ENCODE data around the gene EHD1. TPM values are rescaled to one million over a fixed set of nuclear protein-coding genes. Genes with fewer than 3 reads are reported as not detected.

The EHD1 gene
- total RNA-seq, 4 donors from 2014 or later, result 37.2 to 108 (median 46.4) TPM

- TF ChIP-seq CTCF (IDR thresholded peaks at IDR 0.05; ENCODE audit: low read depth), result no peak
Observed at GRCh38 chr11:64803846-64804345, 74.5 kb downstream of the EHD1 start.

GRCh38 chr11:64803158-64803845 is 75.1 kb downstream of the EHD1 start, which contains the start of gene MAP4K2:
MAP4K2 (minus strand) TSS chr11:64803214; CDS start chr11:64803149, 65 bp downstream.
- no peak for TF ChIP-seq CTCF (IDR thresholded peaks at IDR 0.05; ENCODE audit: low read depth)

GRCh38 chr11:64802370-64803157 is 75.9 kb downstream of the EHD1 start:
- TF ChIP-seq CTCF (IDR thresholded peaks at IDR 0.05; ENCODE audit: low read depth), result no peak

Small RNAs within 50 kb of the gene (small RNA-seq; reads per million reads assigned to genes)
- gene MIR6749 (0.61 reads per million), gene MIR6750 (not detected)

Other genes starting within 250 kb of the EHD1 start
- gene NRXN2, start 155.4 kb downstream of the EHD1 start, total RNA-seq, result 1 to 10 TPM in 3 of 4 donors, under 1 TPM in 1; 0.16 to 7.0 (median 2.9) TPM
- gene RASGRP2, start 134.5 kb downstream of the EHD1 start, total RNA-seq, result 10 to 100 TPM in 3 of 4 donors, 1 to 10 TPM in 1; 6.8 to 47.5 (median 14.6) TPM
- 10 to 100 TPM in 1 of 4 donors, 1 to 10 TPM in 2, under 1 TPM in 1; 0.51 to 63.7 (median 4.4) TPM for gene PYGM, start 118.6 kb downstream of the EHD1 start, total RNA-seq
- 100 to 1,000 TPM; 215 to 388 (median 273) TPM for gene SF1, start 100.1 kb downstream of the EHD1 start, total RNA-seq
- gene MAP4K2, start 75.4 kb downstream of the EHD1 start, total RNA-seq, result 10 to 100 TPM in 2 of 4 donors, 1 to 10 TPM in 2; 5.9 to 14.3 (median 9.1) TPM
- gene MEN1, start 68.1 kb downstream of the EHD1 start, total RNA-seq, result 10 to 100 TPM in 3 of 4 donors, 1 to 10 TPM in 1; 8.6 to 15.8 (median 13.4) TPM
- gene CDC42BPG, start 34.0 kb downstream of the EHD1 start, total RNA-seq, result under 1 TPM in 3 of 4 donors, not detected in 1; 0.17 to 0.38 (median 0.22) TPM
- gene ATG2A, start 38.6 kb upstream of the EHD1 start, total RNA-seq, result 10 to 100 TPM; 12.4 to 47.7 (median 22.2) TPM
- 10 to 100 TPM in 2 of 4 donors, 1 to 10 TPM in 2; 8.8 to 19.8 (median 14.3) TPM for gene PPP2R5B, start 46.1 kb upstream of the EHD1 start, total RNA-seq
- not detected for gene GPHA2, start 57.3 kb upstream of the EHD1 start, total RNA-seq
- gene MAJIN, start 93.5 kb upstream of the EHD1 start, total RNA-seq, result not detected
- gene BATF2, start 118.3 kb upstream of the EHD1 start, total RNA-seq, result 1 to 10 TPM in 2 of 4 donors, under 1 TPM in 1, not detected in 1; 0.68 to 1.9 (median 1.3) TPM
- gene ARL2, start 135.5 kb upstream of the EHD1 start, total RNA-seq, result 100 to 1,000 TPM in 2 of 4 donors, 10 to 100 TPM in 2; 90.8 to 165 (median 131) TPM
- 10 to 100 TPM; 16.0 to 39.2 (median 20.5) TPM for gene SNX15, start 148.8 kb upstream of the EHD1 start, total RNA-seq
- 10 to 100 TPM in 1 of 4 donors, 1 to 10 TPM in 3; 4.0 to 22.0 (median 7.0) TPM for gene SAC3D1, start 162.6 kb upstream of the EHD1 start, total RNA-seq
- gene NAALADL1, start 179.9 kb upstream of the EHD1 start, total RNA-seq, result 10 to 100 TPM in 3 of 4 donors, 1 to 10 TPM in 1; 2.9 to 26.3 (median 16.4) TPM
- gene CDCA5, start 205.4 kb upstream of the EHD1 start, total RNA-seq, result 1 to 10 TPM in 1 of 4 donors, under 1 TPM in 1, not detected in 2; 0.66 to 1.9 TPM
- 10 to 100 TPM; 24.8 to 47.8 (median 36.6) TPM for gene ZFPL1, start 205.6 kb upstream of the EHD1 start, total RNA-seq
- 100 to 1,000 TPM in 3 of 4 donors, 10 to 100 TPM in 1; 84.8 to 300 (median 174) TPM for gene VPS51, start 217.6 kb upstream of the EHD1 start, total RNA-seq
- 100 to 1,000 TPM in 3 of 4 donors, 10 to 100 TPM in 1; 95.1 to 339 (median 209) TPM for gene TM7SF2, start 233.3 kb upstream of the EHD1 start, total RNA-seq
- gene ZNHIT2, start 239.1 kb upstream of the EHD1 start, total RNA-seq, result 10 to 100 TPM in 1 of 4 donors, 1 to 10 TPM in 3; 4.4 to 12.6 (median 8.2) TPM
- gene FAU, start 243.5 kb upstream of the EHD1 start, total RNA-seq, result 1,000 to 10,000 TPM in 1 of 4 donors, 100 to 1,000 TPM in 3; 793 to 1,064 (median 875) TPM
- gene MRPL49, start 243.7 kb upstream of the EHD1 start, total RNA-seq, result 10 to 100 TPM; 34.1 to 60.8 (median 48.7) TPM